ENCODE data around the gene CTNNA3. TPM values are rescaled to one million over a fixed set of nuclear protein-coding genes. Genes with fewer than 3 reads are reported as not detected.
"Not testable (repeated sequence)": the region's sequence is repeated elsewhere in the genome, so short reads cannot be mapped to it uniquely, and the experiment has no call there.

The CTNNA3 gene
- total RNA-seq, 1 donor from 2014 or later = 15.5 TPM

- no peak for DNase-seq
These were observed 1329.8 kb downstream of the CTNNA3 start for GRCh38 chr10:66366163-66366562.

- no peak for DNase-seq
These were observed 1330.3 kb downstream of the CTNNA3 start for GRCh38 chr10:66365686-66366085.

- no peak for DNase-seq
These were observed 1333.5 kb downstream of the CTNNA3 start for GRCh38 chr10:66362522-66362921.

- not testable (repeated sequence) for DNase-seq
These were observed 1342.2 kb downstream of the CTNNA3 start for GRCh38 chr10:66353822-66354221.

GRCh38 chr10:66353422-66353821, 1342.6 kb downstream of the CTNNA3 start:
- no peak for DNase-seq

GRCh38 chr10:66350622-66351399, 1345.2 kb downstream of the CTNNA3 start:
- DNase-seq = no peak

- no peak for DNase-seq
These were observed 1346.3 kb downstream of the CTNNA3 start for GRCh38 chr10:66349726-66350125.

GRCh38 chr10:66349076-66349475, 1346.9 kb downstream of the CTNNA3 start:
- no peak for DNase-seq

GRCh38 chr10:66337211-66337610, 1358.8 kb downstream of the CTNNA3 start:
- DNase-seq = peak; percentile 17

- no peak for DNase-seq
These were observed 1359.2 kb downstream of the CTNNA3 start for GRCh38 chr10:66336791-66337190.

GRCh38 chr10:66335753-66336152, 1360.2 kb downstream of the CTNNA3 start:
- DNase-seq = not testable (repeated sequence)

- DNase-seq = no peak
These were observed 1366.8 kb downstream of the CTNNA3 start for GRCh38 chr10:66329147-66329546.

- DNase-seq = no peak
These were observed 1369.1 kb downstream of the CTNNA3 start for GRCh38 chr10:66326876-66327275.

- no peak for DNase-seq
These were observed 1373.2 kb downstream of the CTNNA3 start for GRCh38 chr10:66322777-66323176.

GRCh38 chr10:66321723-66322665, 1374.0 kb downstream of the CTNNA3 start:
- peak; percentile 81 for DNase-seq

GRCh38 chr10:66318761-66319160, 1377.2 kb downstream of the CTNNA3 start:
- no peak for DNase-seq

- DNase-seq = no peak
These were observed 1388.2 kb downstream of the CTNNA3 start for GRCh38 chr10:66307826-66308225.

GRCh38 chr10:66301078-66301477, 1394.9 kb downstream of the CTNNA3 start:
- no peak for DNase-seq

GRCh38 chr10:66295602-66296001, 1400.4 kb downstream of the CTNNA3 start:
- no peak for DNase-seq

- DNase-seq = no peak
These were observed 1401.5 kb downstream of the CTNNA3 start for GRCh38 chr10:66294538-66294937.

GRCh38 chr10:66292922-66293321, 1403.1 kb downstream of the CTNNA3 start:
- no peak for DNase-seq

GRCh38 chr10:66292456-66292855, 1403.5 kb downstream of the CTNNA3 start:
- DNase-seq = no peak

- no peak for DNase-seq
These were observed 1404.9 kb downstream of the CTNNA3 start for GRCh38 chr10:66291133-66291532.
